Keratinocyte (primary cell): ENCODE results near the gene CRYAB.

Experiments used
- EZH2 ChIP-seq: IDR thresholded peaks from one replicate; pipeline ENCODE4 v1.6.1; 2012; ENCODE audit warnings: inconsistent platforms, mild to moderate bottlenecking, low read length, moderate library complexity
- TF ChIP-seq, protein P1 (sequence below), 3 experiments: IDR thresholded peaks in 1 of 3; conservative IDR thresholded peaks in 1 of 3; optimal IDR thresholded peaks in 1 of 3; 2 replicates in 2 of 3; 3 replicates in 1 of 3; pipeline versions ENCODE3 to v1.5.1; 2011; ENCODE audit warnings: low read length in 3 of 3, mild to moderate bottlenecking in 3 of 3, moderate library complexity in 2 of 3, control low read depth in 1 of 3, inconsistent platforms in 1 of 3; ENCODE audit not compliant: insufficient read depth in 2 of 3; ENCODE audit errors: extremely low read depth in 1 of 3

DNA sequence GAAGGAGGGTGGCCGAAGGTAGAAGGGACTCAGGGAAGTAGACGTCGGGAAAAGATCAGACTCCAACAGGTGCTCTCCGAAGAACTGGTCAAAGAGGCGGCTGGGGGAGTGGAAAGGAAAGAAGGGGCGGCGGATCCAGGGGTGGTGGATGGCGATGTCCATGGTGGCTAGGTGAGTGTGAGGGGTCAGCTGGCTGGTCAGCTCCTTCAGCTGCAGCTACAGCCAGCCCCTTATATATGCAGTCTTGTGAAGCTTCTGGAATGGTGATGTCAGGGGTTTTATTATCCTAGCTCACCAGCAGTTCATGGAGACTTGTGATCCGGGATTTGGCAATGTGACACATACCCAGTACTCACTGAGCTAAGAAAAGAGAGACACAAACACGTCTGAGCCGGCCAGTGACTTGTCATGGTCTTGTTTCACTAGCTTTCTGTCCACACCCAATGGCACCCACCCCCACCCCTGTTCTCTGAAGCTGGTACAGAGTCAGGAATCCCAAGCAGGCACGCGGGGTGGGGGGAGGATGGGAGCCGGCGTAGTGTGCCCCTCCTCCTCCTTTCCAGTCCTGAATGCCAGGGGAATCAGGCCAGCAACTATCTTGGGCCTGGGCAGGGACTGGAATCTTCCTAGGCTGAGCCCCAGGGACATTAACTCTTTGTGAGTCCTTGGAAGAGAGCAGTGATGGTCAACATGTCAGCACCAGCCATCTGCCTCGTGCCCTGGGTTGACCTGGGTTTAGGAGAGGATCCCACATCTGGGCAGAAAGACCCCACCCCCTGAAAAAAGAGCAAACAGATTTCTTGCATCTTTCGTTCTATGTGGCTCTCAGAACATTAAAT lies at the start of gene CRYAB:
- TF ChIP-seq, protein P1, sequence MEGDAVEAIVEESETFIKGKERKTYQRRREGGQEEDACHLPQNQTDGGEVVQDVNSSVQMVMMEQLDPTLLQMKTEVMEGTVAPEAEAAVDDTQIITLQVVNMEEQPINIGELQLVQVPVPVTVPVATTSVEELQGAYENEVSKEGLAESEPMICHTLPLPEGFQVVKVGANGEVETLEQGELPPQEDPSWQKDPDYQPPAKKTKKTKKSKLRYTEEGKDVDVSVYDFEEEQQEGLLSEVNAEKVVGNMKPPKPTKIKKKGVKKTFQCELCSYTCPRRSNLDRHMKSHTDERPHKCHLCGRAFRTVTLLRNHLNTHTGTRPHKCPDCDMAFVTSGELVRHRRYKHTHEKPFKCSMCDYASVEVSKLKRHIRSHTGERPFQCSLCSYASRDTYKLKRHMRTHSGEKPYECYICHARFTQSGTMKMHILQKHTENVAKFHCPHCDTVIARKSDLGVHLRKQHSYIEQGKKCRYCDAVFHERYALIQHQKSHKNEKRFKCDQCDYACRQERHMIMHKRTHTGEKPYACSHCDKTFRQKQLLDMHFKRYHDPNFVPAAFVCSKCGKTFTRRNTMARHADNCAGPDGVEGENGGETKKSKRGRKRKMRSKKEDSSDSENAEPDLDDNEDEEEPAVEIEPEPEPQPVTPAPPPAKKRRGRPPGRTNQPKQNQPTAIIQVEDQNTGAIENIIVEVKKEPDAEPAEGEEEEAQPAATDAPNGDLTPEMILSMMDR (optimal IDR thresholded peaks at IDR 0.05 in 1 of 3, IDR thresholded peaks at IDR 0.05 in 1 of 3, conservative IDR thresholded peaks at IDR 0.05 in 1 of 3; ENCODE audit: extremely low read depth in 1 of 3, insufficient read depth in 2 of 3, low read length in 3 of 3) = no peak
- no peak for TF ChIP-seq EZH2
